Neural progenitor cell (in vitro differentiated cells): ENCODE measurements around the gene SPTBN5.

Experiments used
- CTCF ChIP-seq: fragments of 200-600 bp; sonication (generic); IDR thresholded peaks from 2 replicates; pipeline ENCODE4 v1.5.1; 2017; ENCODE audit warnings: antibody characterized with exemption, mild to moderate bottlenecking
- EZH2 ChIP-seq: fragments of 200-600 bp; sonication (generic); IDR thresholded peaks from 2 replicates; pipeline ENCODE4 v1.6.1; 2017; ENCODE audit warnings: antibody characterized with exemption, mild to moderate bottlenecking, moderate library complexity

- TF ChIP-seq CTCF (no peak), EZH2 (no peak)
Measured at GRCh38 chr15:41900526-41901380, 6.9 kb upstream of the SPTBN5 start.
